Amniotic epithelial cell (primary cell): ENCODE results near the gene KRT79.

Experiments
- DNase-seq: peaks from one replicate; pipeline ENCODE4 v3.0.0-alpha.2; 2010; ENCODE audit warnings: low read depth

Gene KRT79

DNA sequence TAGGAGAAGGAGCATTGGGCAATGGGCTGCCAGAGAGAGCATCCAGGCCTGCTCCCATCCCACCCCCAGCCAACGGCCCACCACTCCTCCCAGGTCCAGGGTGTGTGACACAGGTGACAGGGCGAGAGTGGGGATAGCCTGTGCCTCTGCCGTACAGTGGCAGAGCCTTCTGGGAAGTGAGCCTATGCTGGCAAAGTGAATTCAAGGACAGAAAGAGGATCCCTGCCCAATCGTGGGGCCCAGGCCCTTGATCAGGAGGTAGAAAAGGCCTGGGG is 553 bp upstream of the KRT79 start:
- no peak for DNase-seq

DNA sequence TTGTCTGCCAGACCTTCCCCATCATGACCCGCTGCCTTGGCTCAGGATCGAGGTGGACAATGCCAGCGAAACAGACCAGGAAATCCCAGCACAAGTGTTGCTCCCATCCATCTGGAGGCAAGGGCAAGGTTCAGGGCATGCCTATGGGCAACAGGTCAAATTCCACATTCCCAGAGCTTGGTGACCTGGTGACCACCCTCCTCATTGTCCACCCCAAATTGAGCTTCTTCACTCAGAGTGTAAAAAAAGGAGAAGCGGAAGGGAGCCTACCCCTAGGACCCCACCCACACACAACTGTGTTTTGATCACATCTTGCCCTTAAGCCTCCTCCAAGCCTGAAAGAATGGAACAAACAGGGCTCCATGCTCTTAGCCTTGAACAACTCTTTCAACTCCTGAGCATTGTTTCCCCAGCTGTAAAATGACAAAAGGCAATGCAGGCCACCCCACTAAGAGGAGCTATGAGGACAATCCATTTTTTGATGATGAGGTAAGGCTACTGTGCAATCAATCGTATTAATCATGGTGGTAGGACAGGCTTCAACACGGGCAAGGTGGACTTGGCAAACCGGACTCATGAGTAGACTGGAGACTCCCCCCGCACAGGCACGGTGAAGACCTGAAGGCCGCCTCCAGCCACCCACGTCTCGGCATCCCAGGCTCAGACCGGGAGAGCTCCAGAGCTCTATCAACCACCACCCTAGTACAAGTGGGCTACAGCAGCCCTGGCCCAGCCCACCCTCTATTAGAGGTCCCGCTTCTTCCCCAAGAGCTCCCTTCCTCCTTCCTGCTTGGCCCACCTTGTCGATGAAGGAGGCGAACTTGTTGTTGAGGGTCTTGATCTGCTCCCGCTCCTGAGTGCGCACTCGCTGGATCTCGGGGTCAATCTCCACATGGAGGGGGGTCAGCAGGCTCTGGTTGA is 866 bp downstream of the KRT79 start:
- no peak for DNase-seq

DNA sequence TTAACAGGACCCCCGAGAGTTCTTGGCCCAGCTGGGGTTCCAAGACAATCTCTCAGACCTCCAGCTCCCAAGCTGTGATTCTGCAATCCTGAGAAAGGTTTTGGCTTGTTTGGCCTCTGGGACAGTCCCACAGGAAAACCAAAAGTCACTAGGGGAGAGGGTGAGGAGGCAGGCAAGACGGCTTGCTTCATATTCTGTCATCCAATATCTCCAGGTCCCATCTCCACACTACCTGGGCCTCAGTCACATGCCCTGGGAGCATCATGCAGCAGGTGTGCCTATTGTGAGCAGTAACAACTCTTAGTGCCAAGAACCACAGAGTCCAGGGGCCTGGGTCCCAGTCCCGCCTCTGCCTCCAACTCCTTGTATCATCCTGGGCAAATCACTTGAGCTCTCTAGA is 1.7 kb downstream of the KRT79 start:
- DNase-seq = no peak

DNA sequence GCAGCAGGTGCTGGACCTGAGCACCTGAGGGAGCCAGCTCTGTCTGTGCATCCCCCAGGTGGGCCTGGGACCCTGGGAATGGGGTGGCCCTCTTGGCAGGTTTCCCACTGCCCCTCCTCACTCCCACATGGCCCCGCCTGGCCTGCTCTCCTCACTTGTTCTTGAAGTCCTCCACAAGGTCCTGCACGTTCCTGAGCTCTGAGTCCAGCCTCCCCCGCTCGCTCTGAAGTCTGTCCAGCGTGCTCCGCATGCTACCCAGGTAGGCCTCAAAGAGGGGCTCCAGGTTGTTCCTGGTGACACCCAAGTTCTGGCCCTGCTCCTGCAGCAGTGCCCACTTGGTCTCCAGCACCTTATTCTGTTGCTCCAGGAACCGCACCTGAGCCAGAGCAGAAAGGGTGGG is 2.9 kb downstream of the KRT79 start:
- no peak for DNase-seq

DNA sequence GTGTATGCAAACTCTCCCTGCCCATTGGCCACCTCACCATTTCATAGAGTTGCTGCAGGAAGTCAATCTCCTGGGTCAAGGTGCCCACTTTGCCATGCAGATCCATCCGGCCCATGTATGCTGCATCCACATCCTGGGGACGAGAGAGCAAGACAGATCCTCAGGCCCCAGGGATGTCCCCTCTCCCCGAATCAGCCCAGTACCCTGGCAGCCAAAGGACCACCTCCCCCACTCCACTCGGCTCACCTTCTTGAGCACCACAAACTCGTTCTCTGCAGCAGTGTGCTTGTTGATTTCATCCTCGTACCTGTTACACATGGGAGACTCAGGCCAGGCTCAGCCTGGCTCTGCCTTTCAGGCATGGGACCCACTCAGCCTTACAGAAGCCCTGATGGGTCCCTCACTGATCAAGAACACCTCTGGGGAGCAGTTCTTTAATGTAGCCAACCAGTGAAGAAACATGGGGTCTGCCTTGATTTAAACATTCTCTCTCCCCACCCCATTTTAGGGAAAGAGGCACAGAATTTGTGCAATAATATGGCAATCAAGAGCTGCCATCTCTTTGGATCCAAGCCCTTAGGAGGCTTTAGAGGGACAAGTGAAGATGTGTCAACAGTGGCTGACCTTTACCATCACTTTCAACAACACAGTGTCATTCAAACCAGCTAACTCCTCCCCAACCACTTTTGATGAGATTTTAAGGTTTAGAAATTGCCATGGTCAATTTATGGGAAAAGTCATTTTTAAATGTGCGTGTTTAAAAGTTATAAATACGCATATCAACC is 3.9 kb downstream of the KRT79 start:
- DNase-seq = no peak

DNA sequence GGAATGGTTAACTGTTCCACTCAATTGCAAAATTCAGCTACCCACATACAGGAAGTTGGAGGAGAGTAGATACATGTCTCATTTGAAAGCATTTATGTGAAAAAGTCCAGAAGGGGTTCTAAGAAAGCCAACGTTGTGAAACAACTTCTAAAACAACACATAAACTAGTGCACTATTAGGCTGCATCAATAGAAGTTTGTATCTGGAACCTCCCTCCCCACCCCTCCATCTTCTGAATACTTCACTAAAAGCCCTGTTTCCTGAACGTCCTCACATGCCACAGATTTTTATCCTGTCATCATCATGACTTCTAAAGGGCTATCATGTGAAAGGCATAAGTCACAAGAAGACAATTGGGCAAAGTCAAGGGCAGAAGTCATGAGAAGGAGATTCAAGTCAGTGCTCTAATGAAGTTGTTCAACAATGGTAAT is 5.5 kb downstream of the KRT79 start:
- peak; percentile 65 for DNase-seq

DNA sequence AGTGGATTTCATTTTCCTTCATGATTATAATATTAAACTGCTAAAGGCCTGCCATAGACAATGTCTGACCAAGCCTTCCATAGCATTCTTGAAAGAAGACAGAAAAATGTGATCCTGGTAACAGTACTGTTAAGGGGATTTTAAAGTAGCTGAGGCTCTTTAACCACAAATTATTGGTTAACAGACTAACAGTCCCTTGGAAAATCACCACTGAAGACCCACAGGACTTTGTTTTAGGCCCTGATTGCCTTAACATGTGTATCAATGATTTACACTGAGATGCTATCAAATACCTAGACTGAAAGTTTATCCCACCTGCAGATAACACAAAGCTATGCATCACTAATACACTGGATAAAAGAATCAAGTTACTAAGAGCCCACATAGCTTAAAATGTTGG is 6.0 kb downstream of the KRT79 start:
- no peak for DNase-seq

DNA sequence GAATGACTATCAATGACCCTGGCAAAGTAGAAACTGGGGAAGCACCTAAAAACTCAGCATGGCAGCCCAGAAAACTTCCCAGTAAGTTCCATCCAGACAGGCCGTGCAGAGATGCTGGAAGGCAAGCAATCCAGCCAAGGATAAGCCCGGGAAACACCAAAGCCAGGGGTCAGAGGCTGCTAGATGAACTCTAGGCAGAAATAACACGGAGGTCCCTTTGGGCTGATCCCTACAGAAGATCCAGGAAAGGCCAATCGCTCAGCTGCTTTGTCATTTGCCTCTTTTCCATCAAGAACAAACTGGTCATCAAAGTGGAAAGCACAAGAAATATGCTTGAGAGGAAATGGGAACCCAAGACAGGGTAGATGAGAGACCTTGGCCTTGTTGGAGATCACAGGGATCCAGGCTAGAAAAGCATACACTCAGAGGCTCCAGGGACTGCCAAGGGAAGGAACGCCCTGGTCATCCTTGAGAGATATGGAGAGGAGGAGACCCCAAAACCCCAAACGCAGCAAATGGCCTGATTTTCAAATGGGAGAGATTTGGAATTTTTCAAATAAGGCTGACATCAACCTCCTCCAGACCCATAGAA is 6.5 kb downstream of the KRT79 start:
- DNase-seq = no peak

DNA sequence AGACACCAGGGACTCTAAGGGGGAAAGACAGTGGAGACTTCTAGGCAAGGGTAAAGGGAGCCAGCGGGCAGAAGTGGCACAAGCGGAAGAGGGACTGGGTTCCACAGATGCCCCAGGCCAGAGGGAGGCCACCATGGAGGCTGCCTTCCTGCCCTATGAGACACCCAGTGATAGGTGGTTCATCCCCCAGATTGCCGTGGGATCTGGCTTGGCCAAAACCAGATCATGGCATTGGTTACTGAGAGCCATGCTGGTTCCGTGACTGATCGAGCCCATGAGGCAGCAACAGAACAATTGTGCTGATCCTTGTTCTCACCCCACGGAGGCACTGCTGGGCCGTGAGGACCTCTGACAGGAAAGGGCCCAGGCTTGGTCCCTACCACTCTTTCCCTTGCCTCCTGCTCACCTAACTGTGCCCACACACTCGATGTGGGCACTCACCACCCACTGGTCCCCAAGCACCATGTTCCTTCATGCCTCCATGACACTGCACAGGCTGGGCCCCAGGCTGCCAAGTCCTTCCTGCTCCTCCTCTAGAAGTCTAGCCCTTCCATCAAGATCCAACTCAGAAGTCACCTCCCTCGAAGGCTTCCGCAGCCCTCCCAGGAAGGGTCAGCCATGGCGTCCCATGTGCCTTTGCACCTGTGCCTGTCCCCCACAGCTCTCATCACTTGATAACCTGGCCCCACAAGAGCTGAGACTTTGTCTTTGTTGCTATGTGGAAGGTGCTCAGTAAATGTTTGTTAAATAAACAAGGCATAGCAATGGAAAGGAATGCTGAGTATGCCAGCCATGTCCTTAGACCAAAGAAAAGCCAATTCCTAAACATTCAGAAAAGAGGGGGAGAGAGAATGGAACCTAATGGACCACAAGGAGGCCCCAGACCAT is 7.3 kb downstream of the KRT79 start:
- DNase-seq = no peak

DNA sequence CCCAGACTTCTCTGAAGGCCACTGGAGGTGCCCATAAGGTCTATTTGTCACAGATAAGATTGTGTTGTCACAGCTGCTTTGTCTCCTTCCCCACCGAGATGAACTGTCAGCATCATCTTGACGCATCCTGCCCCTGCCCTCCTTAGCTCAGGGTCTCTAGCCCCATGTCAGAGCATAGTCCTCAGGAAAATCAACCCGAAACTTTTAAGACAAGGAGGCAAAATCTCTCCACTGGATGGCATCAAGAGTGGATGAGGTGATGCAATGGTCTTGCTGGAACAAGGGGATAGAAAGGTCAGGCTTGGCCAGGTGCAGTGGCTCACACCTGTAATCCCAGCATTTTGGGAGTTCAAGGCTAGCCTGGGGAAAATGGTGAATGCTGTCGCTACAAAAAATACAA is 8.2 kb downstream of the KRT79 start:
- no peak for DNase-seq

DNA sequence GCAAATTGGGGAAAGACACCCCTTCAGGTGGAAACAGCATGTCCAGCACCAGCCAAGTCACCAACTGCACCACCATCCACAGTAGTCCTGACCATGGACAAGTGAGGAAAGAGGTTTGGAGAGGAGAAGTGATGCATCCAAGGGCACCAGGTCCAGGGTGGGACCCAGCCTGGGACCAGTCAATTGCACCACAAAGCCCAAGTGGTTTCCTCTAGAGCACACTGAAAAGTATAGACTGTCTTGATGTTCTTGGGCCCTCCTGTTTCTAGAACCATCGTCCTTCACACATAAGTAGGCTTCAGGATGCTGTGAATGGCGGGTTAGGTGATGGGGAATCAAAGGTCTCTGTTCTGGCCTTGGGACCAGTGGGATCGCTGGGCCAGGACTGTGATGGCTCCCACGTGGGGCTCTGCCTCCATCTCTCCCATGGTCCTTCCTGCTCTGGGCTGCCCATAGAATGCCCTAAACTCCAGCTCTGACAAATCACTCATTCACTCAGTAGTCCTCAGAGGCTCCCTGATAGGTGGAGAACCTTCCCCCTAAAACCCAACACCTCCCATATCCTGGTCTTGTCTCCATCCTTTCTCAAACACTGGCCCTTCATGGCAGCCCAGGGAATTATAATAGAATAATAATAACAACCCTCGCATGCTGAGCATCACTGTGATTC is 9.2 kb downstream of the KRT79 start:
- no peak for DNase-seq

DNA sequence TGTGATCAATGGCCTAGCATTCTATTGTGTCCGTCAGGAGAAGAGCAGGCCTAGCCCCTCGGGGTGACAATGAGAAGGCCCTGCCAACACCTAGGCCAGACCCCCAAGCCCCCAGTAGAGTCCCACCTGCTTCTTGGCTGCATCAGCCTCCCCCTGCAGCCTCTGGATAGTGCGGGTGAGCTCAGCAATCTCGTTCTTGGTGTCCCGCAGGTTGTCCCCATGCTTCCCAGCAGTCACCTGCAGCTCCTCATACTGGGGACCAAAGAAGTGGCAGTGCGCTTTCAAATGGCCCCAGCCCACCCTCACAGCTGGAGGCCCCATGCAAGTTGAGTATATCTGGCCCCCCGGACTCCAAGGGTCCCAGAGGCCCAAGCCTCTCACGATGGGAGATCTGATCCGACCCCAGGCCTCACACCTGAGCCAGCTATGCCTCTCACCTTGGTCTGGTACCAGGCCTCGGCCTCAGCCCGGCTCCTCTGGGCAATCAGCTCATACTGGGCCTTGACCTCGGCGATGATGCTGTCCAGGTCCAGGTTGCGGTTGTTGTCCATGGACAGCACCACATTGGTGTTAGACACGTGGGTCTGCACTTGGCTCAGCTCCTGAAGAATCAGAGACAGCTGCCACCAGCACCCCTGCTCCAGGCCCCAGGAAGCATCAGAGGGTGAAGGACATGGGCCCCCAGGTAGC is 10.2 kb downstream of the KRT79 start:
- DNase-seq = no peak

DNA sequence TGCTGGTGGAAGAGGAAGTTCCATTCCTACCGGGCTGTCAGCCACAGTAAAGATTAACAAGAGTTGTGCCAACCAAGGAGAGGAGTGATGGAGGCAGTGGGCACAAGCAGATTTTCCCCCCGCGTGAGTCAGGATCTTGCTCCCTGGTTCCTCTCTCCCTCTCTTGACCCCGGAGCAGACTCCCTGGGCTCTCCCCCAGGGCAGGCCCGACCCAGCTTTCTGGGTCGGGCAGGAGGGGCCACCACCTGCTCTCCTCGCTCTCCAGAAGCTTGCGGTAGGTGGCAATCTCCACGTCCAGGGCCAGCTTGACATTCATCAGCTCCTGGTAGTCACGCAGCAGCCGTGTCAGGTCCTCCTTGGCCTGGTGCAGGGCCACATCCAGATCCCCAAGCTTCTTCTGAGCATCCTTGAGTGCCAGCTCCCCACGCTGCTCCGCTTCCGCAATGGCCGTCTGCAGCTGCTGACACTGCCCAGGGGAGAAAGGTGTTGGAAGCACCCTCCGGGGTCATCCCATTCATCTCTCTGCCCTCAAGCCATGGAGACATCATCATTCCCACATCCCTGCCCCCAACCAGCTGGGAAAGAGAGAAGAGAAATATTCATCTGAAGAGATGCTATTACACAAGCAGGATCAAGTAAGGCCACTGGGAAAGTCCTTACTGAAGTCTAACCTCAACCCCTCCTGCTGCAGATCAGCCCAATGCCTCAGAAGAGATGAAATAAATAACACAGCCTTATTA is 11.2 kb downstream of the KRT79 start:
- DNase-seq = no peak

DNA sequence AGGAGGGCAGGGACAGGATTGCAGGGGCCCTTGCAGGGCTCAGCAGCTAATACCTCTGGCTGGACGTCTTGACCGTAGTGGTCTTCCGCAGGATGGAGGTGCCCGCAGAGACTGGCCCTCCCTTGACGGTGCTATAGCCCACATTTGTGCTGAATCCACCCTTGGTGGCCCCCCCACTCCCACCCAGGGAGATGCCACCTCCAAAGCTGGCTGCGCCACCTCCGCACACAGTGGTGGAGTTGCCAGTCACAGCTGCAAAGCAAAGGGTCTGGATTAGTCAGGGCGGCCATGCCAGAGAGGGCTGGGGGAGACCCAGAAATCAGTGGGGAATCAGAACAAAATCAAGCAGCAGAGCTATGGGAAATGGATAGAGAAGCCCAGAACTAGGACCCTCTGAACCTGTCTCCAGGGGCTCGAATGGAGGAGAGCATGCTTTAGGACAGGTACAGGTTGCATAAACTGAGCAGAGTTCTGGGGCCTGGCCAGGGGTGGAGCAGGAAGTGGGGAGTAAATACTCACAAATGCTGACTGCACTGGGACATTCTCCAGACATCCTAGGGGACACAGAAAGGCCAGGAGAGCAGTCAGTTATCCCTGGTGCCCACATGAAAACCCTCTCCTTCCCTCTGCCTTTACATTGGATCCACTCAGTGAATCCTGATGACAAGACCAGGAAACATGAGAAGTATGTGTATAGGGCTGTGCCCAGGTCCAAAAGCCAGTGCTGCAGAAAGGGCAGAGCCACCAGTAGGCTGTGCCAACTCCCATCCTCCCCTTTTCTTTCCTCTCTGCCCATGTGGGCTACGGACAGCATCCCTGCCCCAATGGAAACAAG is 12.1 kb downstream of the KRT79 start:
- no peak for DNase-seq

DNA sequence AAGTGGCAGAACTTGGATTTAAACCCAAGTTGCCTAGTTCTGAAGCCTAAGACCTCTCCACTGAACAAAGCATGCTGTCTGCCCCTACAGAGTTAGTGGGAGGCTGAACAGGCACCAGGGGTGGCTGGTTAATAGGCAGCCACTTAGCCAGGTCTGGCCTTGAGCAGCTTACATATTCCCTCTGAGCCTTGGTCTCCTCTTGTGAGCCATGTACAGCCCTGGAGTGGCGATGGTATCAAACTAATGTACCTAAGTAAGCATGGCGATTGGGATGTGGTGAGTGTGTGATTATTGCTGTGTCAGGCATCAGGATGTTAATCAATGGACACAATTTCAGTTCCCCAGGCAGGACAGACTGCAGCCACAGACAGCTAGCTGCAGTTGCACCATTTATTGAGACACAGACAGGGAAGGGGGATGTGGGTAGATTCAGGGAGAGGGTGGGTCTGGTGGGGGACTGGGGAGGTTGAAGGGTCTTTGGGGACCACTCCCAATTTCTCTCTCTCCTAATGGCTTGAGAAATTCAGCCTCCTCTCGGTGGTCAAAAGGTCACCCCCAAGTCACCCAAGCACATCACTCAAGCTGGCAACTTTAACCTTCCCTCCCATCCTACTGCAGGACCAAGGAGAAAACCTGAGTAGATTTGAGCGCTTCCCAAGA is 12.9 kb downstream of the KRT79 start:
- no peak for DNase-seq

DNA sequence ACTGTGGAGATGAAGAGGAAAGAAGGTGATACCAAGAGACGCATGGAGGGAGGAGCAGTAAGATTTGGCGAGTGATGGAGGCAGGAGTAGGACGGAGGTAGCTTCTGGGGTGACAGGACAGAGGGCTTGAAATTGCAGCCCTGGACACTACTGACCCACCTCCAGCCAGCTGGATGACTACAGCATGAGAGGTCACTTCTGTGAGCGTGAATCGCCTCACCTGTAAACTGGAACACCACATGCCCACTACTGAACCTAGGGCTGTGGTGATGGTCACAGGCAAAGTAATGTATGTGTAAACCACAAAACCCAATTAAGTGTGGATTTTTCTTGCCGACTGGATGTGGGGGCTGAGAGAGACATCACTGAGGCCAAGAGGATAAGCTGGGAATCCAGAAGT is 13.6 kb downstream of the KRT79 start:
- DNase-seq = no peak

DNA sequence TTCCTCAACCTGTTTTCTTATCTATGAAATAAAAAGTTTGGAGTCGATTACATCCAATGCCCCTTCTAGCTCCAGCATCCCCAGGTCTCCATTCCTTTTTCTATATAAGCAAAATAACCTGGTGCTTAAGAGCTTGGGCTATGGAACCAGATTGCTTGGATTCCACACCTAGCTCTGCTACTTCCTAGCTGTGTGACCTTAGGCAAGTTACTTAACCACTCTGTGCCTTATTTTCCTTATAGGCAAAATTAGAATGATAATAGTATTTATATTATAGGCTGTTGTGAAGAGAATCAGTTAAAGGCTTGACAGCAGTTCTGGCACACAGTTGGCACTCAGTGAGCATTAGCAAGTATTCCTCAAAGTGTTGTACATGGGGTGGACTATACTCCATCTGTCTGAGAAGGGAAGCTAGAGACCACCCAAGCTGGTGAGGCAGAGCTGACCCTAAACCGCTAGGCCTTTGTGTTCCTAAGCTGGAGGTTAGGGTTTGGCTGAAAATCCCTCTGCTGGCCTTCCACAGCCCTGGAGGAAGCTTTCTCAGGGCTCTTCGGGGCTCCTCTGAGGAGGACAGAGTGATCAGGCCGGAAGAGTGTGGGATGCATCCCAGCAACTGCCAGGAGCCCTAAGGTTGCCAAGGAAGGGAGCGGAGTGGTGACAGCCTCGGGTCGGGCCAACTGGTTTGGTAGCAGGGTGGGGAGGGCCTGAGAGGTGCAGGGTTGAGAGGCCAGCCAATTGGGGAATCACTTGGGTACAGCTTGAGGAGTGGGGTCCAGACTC is 14.2 kb downstream of the KRT79 start:
- DNase-seq = no peak

DNA sequence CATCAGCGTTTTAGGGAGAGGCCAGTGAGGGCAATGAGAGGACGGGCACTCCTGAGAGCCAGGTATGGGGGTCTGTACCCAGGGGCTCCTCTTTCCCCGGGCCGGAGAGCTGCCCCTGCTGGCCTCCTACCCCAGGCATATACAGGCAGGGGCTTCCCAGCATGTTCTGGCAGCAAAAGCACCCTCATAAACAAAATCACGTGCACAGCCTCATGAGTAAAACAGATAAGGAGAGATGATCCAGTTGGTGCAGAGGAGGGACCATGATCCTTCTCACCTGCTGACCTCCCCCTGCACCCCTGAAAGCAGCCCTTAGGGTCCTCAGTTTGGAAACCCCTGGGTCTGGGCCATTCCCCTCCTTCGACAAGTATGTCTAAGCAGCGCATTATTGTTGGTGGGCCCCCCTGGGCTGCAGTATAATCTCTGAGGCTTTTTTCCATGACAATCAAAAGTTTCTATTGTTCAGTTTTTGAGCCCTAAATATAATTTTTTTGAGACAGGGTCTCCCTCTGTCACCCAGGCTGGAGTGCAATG is 15.2 kb downstream of the KRT79 start:
- no peak for DNase-seq
